Subcutaneous adipose tissue (tissue), 4 donors: Measurements from ENCODE around the gene PRKACB. TPM values are rescaled to one million over a fixed set of nuclear protein-coding genes. Genes with fewer than 3 reads are reported as not detected.

ENCODE experiments used
- total RNA-seq, 4 donors: library from RNA; depleted of rRNA; stranded (reverse); fragments of >200 nt; gene quantifications; one replicate each; pipeline ENCODE4 v1.1.0, GENCODE V29; 2016
- TF ChIP-seq, protein P1 (sequence below): fragments of 450-650 bp; IDR thresholded peaks from one replicate; pipeline ENCODE4 v1.5.1; 2016; ENCODE audit warnings: low read depth, mild to moderate bottlenecking, control low read depth, antibody characterized with exemption, moderate library complexity

Gene PRKACB
- total RNA-seq, 4 donors from 2014 or later = 14.5 to 51.0 (median 34.5) TPM

- TF ChIP-seq, protein P1, sequence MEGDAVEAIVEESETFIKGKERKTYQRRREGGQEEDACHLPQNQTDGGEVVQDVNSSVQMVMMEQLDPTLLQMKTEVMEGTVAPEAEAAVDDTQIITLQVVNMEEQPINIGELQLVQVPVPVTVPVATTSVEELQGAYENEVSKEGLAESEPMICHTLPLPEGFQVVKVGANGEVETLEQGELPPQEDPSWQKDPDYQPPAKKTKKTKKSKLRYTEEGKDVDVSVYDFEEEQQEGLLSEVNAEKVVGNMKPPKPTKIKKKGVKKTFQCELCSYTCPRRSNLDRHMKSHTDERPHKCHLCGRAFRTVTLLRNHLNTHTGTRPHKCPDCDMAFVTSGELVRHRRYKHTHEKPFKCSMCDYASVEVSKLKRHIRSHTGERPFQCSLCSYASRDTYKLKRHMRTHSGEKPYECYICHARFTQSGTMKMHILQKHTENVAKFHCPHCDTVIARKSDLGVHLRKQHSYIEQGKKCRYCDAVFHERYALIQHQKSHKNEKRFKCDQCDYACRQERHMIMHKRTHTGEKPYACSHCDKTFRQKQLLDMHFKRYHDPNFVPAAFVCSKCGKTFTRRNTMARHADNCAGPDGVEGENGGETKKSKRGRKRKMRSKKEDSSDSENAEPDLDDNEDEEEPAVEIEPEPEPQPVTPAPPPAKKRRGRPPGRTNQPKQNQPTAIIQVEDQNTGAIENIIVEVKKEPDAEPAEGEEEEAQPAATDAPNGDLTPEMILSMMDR = no peak
Observed at GRCh38 chr1:84198832-84199231, 54.8 kb downstream of the PRKACB start.

GRCh38 chr1:84199257-84199656 is 55.2 kb downstream of the PRKACB start:
- TF ChIP-seq, protein P1 = no peak

- TF ChIP-seq, protein P1 = no peak
Observed at GRCh38 chr1:84202126-84202525, 58.1 kb downstream of the PRKACB start.

- TF ChIP-seq, protein P1 = no peak
Observed at GRCh38 chr1:84206375-84206774, 62.3 kb downstream of the PRKACB start.

DNA sequence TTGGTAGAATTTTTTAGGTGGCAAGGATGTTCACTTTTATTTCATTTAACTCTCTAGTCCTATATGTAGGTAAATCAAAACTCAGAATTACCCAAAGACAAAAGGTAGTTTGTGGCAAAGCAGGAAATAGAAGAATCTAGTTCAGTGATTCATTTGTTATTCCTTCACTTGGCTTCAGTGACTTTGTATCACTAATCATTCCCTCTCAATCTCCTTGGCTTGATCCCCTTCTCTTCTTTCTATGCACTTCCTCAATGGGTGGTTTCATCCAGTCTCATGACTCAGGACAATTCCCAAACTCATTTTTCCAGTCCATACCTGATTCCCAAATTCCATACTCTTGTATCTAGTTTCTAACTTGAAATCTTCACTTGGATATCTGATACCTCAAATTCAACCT is 64.9 kb downstream of the PRKACB start:
- TF ChIP-seq, protein P1 = no peak

- TF ChIP-seq, protein P1 = no peak
Observed at GRCh38 chr1:84214115-84214956, 70.3 kb downstream of the PRKACB start.

GRCh38 chr1:84217239-84217638 is 73.2 kb downstream of the PRKACB start:
- TF ChIP-seq, protein P1 = no peak
